Measurements from ENCODE around the gene CACNA1A.
"Not testable (repeated sequence)": the region's sequence is repeated elsewhere in the genome, so short reads cannot be mapped to it uniquely, and the experiment has no call there.

CACNA1A gene

GRCh38 chr19:13210339-13210775 lies 295.9 kb downstream of the CACNA1A start:
- FAIRE-seq (no peak), DNase-seq (ENCODE audit: insufficient read length, low spot score) (no peak)
- TF ChIP-seq CTCF (IDR thresholded peaks at IDR 0.05; ENCODE audit: insufficient read depth, missing control alignments), result no peak

GRCh38 chr19:13209484-13210338 lies 296.6 kb downstream of the CACNA1A start:
- FAIRE-seq (no peak), DNase-seq (ENCODE audit: insufficient read length, low spot score) (no peak)
- TF ChIP-seq CTCF (IDR thresholded peaks at IDR 0.05; ENCODE audit: insufficient read depth, missing control alignments), result no peak

DNA sequence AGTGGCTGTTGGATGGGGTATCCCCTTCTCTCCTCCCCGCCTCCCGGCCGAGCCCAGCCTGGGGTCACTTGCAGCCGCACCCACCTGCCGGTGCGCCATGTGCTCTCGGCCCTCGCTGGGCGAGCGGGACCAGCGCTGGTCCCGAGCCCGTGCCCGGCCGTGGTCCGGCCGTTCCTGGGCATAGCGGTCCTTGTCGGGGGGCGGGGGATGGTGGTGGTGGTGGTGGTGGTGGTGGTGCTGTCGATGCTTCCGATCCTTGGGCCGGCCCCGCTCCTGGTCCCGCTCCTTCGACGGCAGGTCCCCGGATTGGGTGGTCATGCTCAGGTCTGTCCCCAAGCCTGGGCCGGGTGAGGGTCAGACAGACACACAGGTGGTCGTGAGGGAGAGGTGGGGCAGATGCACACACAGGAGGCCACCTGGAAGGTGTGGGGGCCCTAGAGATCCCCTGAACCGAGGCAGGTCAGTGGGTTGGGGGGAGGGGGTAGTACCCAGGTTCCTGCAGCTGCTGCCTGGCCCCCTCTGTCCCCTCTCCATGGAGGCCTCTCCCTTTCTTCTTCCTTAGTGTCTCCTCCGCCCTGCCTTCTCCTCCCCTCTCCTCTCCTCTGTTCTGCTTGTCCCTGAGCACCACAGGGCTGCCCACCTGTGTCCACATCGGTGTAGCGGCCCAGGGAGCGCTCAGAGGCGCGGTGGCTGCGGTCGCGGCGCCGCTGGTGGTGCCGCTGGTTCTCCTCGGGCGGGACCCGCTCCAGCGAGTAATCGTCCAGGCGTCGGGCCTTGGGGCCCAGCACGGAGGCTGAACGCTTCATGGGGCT lies 297.4 kb downstream of the CACNA1A start:
- DNase-seq (ENCODE audit: insufficient read length, low spot score) (no peak), FAIRE-seq (no peak)
- no peak for TF ChIP-seq CTCF (IDR thresholded peaks at IDR 0.05; ENCODE audit: insufficient read depth, missing control alignments)

GRCh38 chr19:13207846-13208671 lies 298.2 kb downstream of the CACNA1A start:
- FAIRE-seq, result no peak
- TF ChIP-seq CTCF (IDR thresholded peaks at IDR 0.05; ENCODE audit: insufficient read depth, missing control alignments), result no peak
- DNase-seq (ENCODE audit: insufficient read length, low spot score), result peak; percentile 5

- DNase-seq (ENCODE audit: insufficient read length, low spot score) (no peak), FAIRE-seq (no peak)
- TF ChIP-seq CTCF (IDR thresholded peaks at IDR 0.05; ENCODE audit: insufficient read depth, missing control alignments), result no peak
Observed at GRCh38 chr19:13207237-13207845, 298.9 kb downstream of the CACNA1A start.

DNA sequence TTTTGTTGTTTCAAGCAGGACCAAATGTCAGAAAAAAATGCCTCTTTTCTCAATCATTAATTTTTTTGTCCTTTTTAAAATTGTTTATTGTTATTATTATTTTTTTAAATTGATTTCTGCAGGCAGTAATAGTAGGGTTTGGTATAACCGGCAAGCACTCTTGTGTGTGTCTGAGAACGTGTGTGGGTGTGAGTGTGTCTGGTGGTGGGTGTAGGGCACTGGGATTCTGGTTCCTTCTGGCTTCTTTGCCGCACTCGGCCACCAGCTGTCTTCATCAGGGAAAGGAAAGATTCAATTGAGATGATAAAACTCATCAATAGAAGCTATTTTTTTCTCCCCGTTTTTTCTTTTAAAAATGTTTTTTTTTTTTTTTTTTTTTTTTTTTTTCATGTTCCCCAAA lies 299.7 kb downstream of the CACNA1A start:
- FAIRE-seq, result no peak
- DNase-seq (ENCODE audit: insufficient read length, low spot score), result no peak
- no peak for TF ChIP-seq CTCF (IDR thresholded peaks at IDR 0.05; ENCODE audit: insufficient read depth, missing control alignments)

GRCh38 chr19:13202112-13202511 lies 304.2 kb downstream of the CACNA1A start:
- not testable (repeated sequence) for FAIRE-seq; DNase-seq (ENCODE audit: insufficient read length, low spot score)

All from D721Med (cell line).